ENCODE results near the gene APBA3. TPM values are rescaled to one million over a fixed set of nuclear protein-coding genes. Genes with fewer than 3 reads are reported as not detected.
"Not testable (repeated sequence)": the region's sequence is repeated elsewhere in the genome, so short reads cannot be mapped to it uniquely, and the experiment has no call there.

APBA3 gene
- total and polyA plus RNA-seq, 12 donors = 2.6 to 43.8 (median 22.3) TPM

GRCh38 chr19:3759482-3760254 lies 1.8 kb downstream of the APBA3 start:
- H3K27ac ChIP-seq = no peak overlapping the region
- intact Hi-C loops (cut with DNase I) = no loop called here
- TF ChIP-seq CTCF (IDR thresholded peaks at IDR 0.05) = no peak
- TF ChIP-seq POLR2A (IDR thresholded peaks at IDR 0.05) = no peak
- DNase-seq = no peak
- H3K9me3 ChIP-seq (replicated peaks in 1 of 3) = no peaks in the 10 kb centered on the region
- 88 to 90% (median 88%) methylated on average over 1 to 19 of the region's 19 CpGs; no CpG with 5 or more reads in 1 of the 4 donors for WGBS, 4 donors
- H3K27me3 ChIP-seq = no peaks in the 10 kb centered on the region
- peaks cover 0 to 13% of the 10 kb centered on the region in 2 donors for H3K36me3 ChIP-seq (replicated peaks in 1 of 2)
- no peak overlapping the region for H3K4me3 ChIP-seq
- H3K4me1 ChIP-seq (replicated peaks in 1 of 2) = peaks cover 13 to 28% of the 10 kb centered on the region in 2 donors

GRCh38 chr19:3758297-3758696 lies 3.2 kb downstream of the APBA3 start:
- intact Hi-C loops (cut with DNase I); H3K4me3 ChIP-seq; H3K27ac ChIP-seq; H3K27me3 ChIP-seq; DNase-seq; H3K9me3 ChIP-seq (replicated peaks in 1 of 3): not testable (repeated sequence)
- H3K36me3 ChIP-seq (replicated peaks in 1 of 2) = peaks cover 0 to 21% of the 10 kb centered on the region in 2 donors
- peaks cover 9 to 23% of the 10 kb centered on the region in 2 donors for H3K4me1 ChIP-seq (replicated peaks in 1 of 2)
- WGBS, 4 donors = 97 to 99% (median 98%) methylated on average over 11 to 13 of the region's 13 CpGs

DNA sequence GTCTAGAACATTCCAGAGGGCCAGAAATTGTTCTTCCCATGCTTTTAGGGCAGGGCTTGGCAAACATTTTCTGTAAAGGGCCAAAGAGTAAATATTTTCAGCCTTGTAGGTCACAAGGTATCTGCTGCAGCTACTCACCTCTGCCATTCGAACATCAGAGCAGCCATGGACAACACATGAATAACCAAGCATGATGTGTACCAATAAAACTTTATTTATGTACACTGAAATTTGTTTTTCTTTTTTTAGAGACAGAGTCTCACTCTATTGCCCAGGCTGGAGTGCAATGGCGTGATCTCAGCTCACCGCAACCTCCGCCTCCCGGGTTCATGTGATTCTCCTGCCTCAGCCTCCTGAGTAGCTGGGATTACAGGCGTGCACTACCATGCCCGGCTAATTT lies 3.8 kb downstream of the APBA3 start:
- Histone ChIP-seq H3K4me1 (replicated peaks in 1 of 2) (peaks cover 6 to 20% of the 10 kb centered on the region in 2 donors), H3K36me3 (replicated peaks in 1 of 2) (peaks cover 0 to 27% of the 10 kb centered on the region in 2 donors)
- H3K9me3 ChIP-seq (replicated peaks in 1 of 3); H3K4me3 ChIP-seq; H3K27me3 ChIP-seq; DNase-seq; H3K27ac ChIP-seq; intact Hi-C loops (cut with DNase I): not testable (repeated sequence)
- 94 to 96% (median 96%) methylated on average over 7 of the region's 7 CpGs for WGBS, 4 donors

DNA sequence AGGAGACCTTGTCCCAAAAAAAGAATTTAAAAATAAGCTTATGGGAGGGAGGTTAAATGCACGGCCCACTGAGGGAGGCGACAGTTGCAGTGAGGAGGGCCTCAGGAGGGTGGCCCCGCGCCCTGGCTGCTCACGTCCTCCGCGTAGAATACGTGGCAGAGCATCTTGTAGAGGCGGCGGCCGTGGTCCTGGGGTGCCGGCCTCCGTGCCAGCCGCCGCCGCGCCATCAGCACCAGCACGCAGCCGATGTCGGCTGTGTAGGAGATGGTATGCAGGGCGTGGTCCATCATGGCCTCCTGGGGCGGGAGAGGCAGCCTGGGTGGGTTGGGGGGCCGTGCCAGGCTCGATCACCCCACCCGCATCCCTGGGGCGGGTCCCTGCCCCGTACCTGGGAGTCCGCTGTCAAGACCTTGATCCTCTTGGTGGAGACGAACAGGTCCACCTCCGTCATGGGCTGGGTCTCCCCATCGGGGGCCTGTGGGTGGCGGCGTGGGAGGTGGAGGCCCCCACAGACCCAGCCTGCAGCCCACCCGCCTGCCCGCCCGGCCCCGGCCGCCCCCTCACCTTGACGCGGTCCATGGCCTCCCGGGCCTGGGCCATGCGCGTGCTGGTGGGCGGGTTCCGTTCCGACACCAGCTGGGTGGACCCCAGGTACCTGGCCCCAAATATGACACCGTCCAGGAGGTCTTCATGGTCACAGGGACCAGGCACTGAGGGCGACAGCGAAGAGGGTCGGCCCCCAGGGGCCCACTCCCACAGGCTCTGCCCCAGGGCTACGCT lies 7.7 kb downstream of the APBA3 start:
- no peak for DNase-seq
- intact Hi-C loops (cut with DNase I) = no loop called here
- H3K9me3 ChIP-seq (replicated peaks in 1 of 3) = no peaks in the 10 kb centered on the region
- no peak overlapping the region for H3K27ac ChIP-seq
- peaks cover 0 to 55% of the 10 kb centered on the region in 2 donors for H3K36me3 ChIP-seq (replicated peaks in 1 of 2)
- WGBS, 4 donors = 87 to 96% (median 95%) methylated on average over 9 to 51 of the region's 51 CpGs
- no peaks in the 10 kb centered on the region for H3K4me1 ChIP-seq (replicated peaks in 1 of 2)
- H3K27me3 ChIP-seq = no peaks in the 10 kb centered on the region
- TF ChIP-seq CTCF (IDR thresholded peaks at IDR 0.05) (no peak), POLR2A (IDR thresholded peaks at IDR 0.05) (no peak)
- H3K4me3 ChIP-seq = no peak overlapping the region

DNA sequence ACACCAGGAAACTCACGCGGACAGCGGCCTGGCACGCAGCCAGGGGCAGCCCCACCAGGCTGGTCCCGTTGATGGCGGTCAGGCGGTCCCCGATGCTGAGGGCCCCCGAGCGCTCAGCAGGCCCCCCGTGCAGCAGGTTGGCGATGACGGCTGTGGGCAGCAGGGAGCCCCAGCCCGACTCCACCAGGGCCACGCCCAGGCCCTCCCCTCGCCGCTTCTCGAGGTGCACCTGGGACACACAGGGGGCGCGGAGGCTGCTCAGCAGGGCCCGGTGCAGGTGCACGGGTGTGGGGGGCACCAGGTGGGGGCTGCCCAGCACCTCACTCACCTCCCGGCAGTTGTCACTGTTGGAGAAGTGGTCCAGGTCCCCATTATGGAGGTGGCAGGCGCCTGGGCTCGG lies 9.0 kb downstream of the APBA3 start:
- Histone ChIP-seq H3K4me3 (no peak overlapping the region), H3K27me3 (no peaks in the 10 kb centered on the region), H3K4me1 (replicated peaks in 1 of 2) (no peaks in the 10 kb centered on the region), H3K27ac (no peak overlapping the region), H3K36me3 (replicated peaks in 1 of 2) (peaks cover 0 to 45% of the 10 kb centered on the region in 2 donors), H3K9me3 (replicated peaks in 1 of 3) (no peaks in the 10 kb centered on the region)
- TF ChIP-seq POLR2A (IDR thresholded peaks at IDR 0.05) (no peak), CTCF (IDR thresholded peaks at IDR 0.05) (no peak)
- DNase-seq = no peak
- WGBS, 4 donors = 88 to 91% methylated on average over 25 of the region's 25 CpGs; no CpG with 5 or more reads in 2 of the 4 donors
- intact Hi-C loops (cut with DNase I) = no loop called here

Data from adrenal gland (tissue), 12 donors.